Measurements from ENCODE around the gene SLC43A1. TPM values are rescaled to one million over a fixed set of nuclear protein-coding genes. Genes with fewer than 3 reads are reported as not detected.

SLC43A1 gene
- total RNA-seq, 1 donor from 2014 or later = 4.3 TPM

DNA sequence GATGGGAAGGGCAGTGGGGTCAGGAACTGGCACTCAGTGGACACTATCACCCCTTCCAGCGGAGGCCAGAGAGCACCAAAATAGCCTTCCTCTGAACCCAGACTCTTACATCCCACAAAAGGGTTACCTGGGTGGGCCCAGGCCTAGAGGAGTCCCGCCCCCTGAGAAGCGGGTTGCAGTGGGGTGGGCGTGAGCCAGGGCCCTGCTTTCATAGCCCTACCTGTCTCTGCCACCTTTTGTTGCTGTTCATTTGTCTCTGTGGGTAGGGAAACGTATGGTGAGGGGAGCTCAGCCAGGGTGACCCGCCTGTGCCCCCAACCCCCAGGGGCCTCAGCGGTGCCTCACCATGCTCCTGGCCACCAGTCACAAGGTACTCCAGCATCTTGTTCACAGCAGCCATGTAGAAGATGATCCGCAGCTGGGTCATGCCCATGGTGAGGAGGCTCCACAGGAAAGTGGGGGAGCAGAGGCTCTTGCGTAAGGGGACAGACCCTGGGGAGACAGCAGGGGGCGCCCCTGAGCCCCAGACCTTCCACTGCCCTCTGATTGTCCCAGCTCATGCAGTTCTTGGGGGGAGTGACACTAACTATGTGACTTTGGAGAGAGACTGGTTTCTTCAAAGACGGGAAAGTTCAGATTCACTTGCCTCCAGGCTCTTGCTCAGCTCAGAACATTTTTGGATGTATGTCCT, 24.0 kb downstream of the SLC43A1 start:
- Histone ChIP-seq H3K27me3 (ENCODE audit: low read depth) (no peaks in the 10 kb centered on the region), H3K4me1 (peaks cover 11% of the 10 kb centered on the region), H3K27ac (replicated peaks) (no peak overlapping the region), H3K4me3 (no peak overlapping the region), H3K9me3 (replicated peaks) (no peaks in the 10 kb centered on the region), H3K36me3 (peaks cover 55% of the 10 kb centered on the region)
- TF ChIP-seq, protein P1, sequence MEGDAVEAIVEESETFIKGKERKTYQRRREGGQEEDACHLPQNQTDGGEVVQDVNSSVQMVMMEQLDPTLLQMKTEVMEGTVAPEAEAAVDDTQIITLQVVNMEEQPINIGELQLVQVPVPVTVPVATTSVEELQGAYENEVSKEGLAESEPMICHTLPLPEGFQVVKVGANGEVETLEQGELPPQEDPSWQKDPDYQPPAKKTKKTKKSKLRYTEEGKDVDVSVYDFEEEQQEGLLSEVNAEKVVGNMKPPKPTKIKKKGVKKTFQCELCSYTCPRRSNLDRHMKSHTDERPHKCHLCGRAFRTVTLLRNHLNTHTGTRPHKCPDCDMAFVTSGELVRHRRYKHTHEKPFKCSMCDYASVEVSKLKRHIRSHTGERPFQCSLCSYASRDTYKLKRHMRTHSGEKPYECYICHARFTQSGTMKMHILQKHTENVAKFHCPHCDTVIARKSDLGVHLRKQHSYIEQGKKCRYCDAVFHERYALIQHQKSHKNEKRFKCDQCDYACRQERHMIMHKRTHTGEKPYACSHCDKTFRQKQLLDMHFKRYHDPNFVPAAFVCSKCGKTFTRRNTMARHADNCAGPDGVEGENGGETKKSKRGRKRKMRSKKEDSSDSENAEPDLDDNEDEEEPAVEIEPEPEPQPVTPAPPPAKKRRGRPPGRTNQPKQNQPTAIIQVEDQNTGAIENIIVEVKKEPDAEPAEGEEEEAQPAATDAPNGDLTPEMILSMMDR (IDR thresholded peaks at IDR 0.05; ENCODE audit: borderline replicate concordance) = peak; percentile 71
- intact Hi-C loops (cut with micrococcal nuclease) = loop anchor here (2.0 kb wide), 1 partner anchor 33 kb away; no protein-coding TSS in a partner anchor
- DNase-seq = peak; percentile 46

DNA sequence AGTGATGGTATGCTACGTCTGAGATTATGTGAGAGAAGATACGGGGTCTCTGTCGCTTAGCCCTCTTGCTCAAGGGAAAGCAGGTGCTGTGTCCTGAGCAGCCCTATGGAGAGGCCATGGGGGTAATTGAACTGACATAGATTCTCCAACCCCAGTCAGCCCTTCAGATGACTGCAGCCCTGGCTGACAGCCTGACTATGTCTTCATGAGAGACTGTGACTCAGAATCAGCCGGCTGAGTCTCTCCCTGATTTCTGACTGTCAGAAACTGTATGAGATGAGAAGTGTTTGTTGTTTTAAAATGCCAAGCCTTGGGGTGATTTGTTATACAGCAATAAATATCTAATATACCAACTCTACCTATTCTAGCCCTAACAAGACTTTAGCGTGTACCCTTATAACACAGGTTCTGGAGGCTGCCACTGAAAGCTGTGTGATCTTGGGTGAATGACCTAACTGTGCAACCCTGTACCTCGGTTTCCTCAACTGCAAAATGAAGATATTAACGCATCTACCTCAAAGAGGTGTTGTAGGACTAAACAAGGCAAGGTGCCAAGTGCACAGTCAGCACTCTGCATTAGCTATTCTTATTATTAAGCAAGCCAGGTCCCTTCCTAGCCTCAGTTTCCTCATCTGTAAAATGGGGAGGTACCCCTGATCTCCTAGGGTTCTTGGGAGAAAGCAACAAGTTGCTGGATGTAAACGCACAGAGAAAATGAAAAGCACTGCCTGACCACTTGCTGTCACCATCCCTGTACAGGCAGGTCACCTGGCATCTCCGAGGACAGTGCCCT, 24.9 kb downstream of the SLC43A1 start:
- Histone ChIP-seq H3K36me3 (peaks cover 57% of the 10 kb centered on the region), H3K4me3 (no peak overlapping the region), H3K4me1 (peaks cover 11% of the 10 kb centered on the region), H3K27ac (replicated peaks) (no peak overlapping the region), H3K9me3 (replicated peaks) (no peaks in the 10 kb centered on the region), H3K27me3 (ENCODE audit: low read depth) (no peaks in the 10 kb centered on the region)
- DNase-seq = no peak
- TF ChIP-seq, protein P1 (IDR thresholded peaks at IDR 0.05; ENCODE audit: borderline replicate concordance) = no peak
- intact Hi-C loops (cut with micrococcal nuclease) = no loop called here

- Histone ChIP-seq H3K4me3 (no peak overlapping the region), H3K27ac (replicated peaks) (no peak overlapping the region), H3K9me3 (replicated peaks) (no peaks in the 10 kb centered on the region), H3K27me3 (ENCODE audit: low read depth) (peaks cover 23% of the 10 kb centered on the region), H3K4me1 (peaks cover 5% of the 10 kb centered on the region), H3K36me3 (peaks cover 72% of the 10 kb centered on the region)
- no peak for DNase-seq
- TF ChIP-seq, protein P1 (IDR thresholded peaks at IDR 0.05; ENCODE audit: borderline replicate concordance) = no peak
- intact Hi-C loops (cut with micrococcal nuclease) = no loop called here
Measured at GRCh38 chr11:57487920-57488659, 27.4 kb downstream of the SLC43A1 start.

DNA sequence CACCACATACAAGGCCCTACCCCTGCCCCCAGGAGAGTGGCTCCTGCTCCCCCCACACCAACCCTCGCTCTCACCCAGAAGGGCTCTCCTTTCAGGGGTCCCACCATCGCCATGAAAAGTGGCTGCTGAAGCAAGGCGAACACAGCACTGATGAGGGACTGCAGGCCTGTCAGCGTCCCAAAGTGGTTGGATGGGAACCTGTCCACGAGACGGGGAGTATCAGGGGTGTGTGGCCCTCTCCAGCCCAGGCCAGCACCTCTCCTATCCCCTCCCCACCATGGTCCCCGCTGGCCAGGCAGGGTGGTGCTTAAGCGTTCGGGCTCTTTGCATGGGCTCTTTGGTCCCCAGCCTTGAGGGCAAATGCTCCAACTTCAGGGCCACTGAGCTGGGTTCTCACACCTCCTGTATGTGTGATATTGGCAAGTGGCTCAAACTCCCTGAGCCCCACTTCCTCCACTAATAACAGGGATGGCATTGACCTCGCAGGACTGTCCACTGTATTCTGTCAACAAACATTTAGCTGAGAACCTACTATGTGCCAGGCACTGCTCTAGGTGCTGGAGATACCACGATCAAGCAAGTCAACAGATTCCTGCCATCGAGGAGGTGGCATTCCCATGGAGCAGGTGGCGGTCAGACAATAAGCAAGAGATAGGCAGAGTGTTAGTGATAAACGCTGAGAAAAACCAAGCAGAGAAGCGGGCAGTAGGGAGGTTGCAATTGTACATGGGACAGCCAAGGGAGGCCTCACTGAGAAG, 28.3 kb downstream of the SLC43A1 start:
- no peaks in the 10 kb centered on the region for H3K9me3 ChIP-seq (replicated peaks)
- intact Hi-C loops (cut with micrococcal nuclease) = no loop called here
- H3K27me3 ChIP-seq (ENCODE audit: low read depth) = peaks cover 32% of the 10 kb centered on the region
- H3K4me1 ChIP-seq = peaks cover 14% of the 10 kb centered on the region
- peaks cover 72% of the 10 kb centered on the region for H3K36me3 ChIP-seq
- no peak overlapping the region for H3K4me3 ChIP-seq
- TF ChIP-seq, protein P1 (IDR thresholded peaks at IDR 0.05; ENCODE audit: borderline replicate concordance) = no peak
- no peak overlapping the region for H3K27ac ChIP-seq (replicated peaks)
- no peak for DNase-seq
